ENCODE results near the gene ZNF236.

Gene ZNF236

GRCh38 chr18:76951456-76952247 lies 129.3 kb downstream of the ZNF236 start:
- Histone ChIP-seq H3K36me3 (ENCODE audit: control insufficient read depth in 1 of 2, insufficient read depth in 2 of 2, low read length in 2 of 2) (peaks cover 19 to 29% of the 10 kb centered on the region in 2 experiments), H4K12ac (ENCODE audit: low read depth, low read length) (no peak overlapping the region), H2AK5ac (ENCODE audit: low read length) (no peak overlapping the region), H3K4ac (ENCODE audit: low read depth, low read length) (no peak overlapping the region), H3K79me1 (ENCODE audit: low read length) (no peaks in the 10 kb centered on the region), H3K18ac (ENCODE audit: low read length) (no peak overlapping the region), H2BK120ac (ENCODE audit: insufficient read depth, low read length, poor library complexity) (no peak overlapping the region), H3K23ac (ENCODE audit: low read length) (no peak overlapping the region), H3K9ac (ENCODE audit: low read length) (no peak overlapping the region), H3K4me1 (ENCODE audit: control insufficient read depth in 1 of 2, insufficient read depth in 2 of 2, low read length in 2 of 2) (peaks cover 6 to 7% of the 10 kb centered on the region in 2 experiments), H2AFZ (ENCODE audit: insufficient read depth, low read length, poor library complexity) (no peak overlapping the region), H3K4me3 (ENCODE audit: low read depth, low read length) (no peak overlapping the region), H2BK12ac (ENCODE audit: low read length) (no peak overlapping the region), H3K27me3 (ENCODE audit: insufficient read depth, low read length) (no peaks in the 10 kb centered on the region), H4K91ac (ENCODE audit: low read depth, low read length) (no peak overlapping the region), H3K4me2 (ENCODE audit: low read length) (no peak overlapping the region), H3K79me2 (ENCODE audit: control insufficient read depth, insufficient read depth, low read length, poor library complexity) (no peaks in the 10 kb centered on the region), H3K27ac (ENCODE audit: low read depth, low read length) (no peak overlapping the region), H3K14ac (ENCODE audit: low read length) (no peak overlapping the region), H2BK5ac (ENCODE audit: low read depth, low read length, poor library complexity) (no peak overlapping the region), H3K9me3 (ENCODE audit: insufficient read depth, low read depth, low read length) (no peaks in the 10 kb centered on the region), H4K8ac (ENCODE audit: low read depth, low read length) (no peak overlapping the region)
- WGBS (ENCODE audit: extremely low coverage, insufficient coverage, insufficient read length): no CpG with 5 or more reads among the region's 12 CpGs
- DNase-seq: no peak

- no peak overlapping the region for H2BK120ac ChIP-seq (ENCODE audit: insufficient read depth, low read length, poor library complexity)
- H4K8ac ChIP-seq (ENCODE audit: low read depth, low read length): no peak overlapping the region
- no peak overlapping the region for H2BK12ac ChIP-seq (ENCODE audit: low read length)
- no peaks in the 10 kb centered on the region for H3K27me3 ChIP-seq (ENCODE audit: insufficient read depth, low read length)
- H3K36me3 ChIP-seq (ENCODE audit: control insufficient read depth in 1 of 2, insufficient read depth in 2 of 2, low read length in 2 of 2): peaks cover 18 to 29% of the 10 kb centered on the region in 2 experiments
- H3K4me2 ChIP-seq (ENCODE audit: low read length): no peak overlapping the region
- no peak overlapping the region for H3K27ac ChIP-seq (ENCODE audit: low read depth, low read length)
- no peak overlapping the region for H3K23ac ChIP-seq (ENCODE audit: low read length)
- no peak overlapping the region for H3K18ac ChIP-seq (ENCODE audit: low read length)
- H3K4me1 ChIP-seq (ENCODE audit: control insufficient read depth in 1 of 2, insufficient read depth in 2 of 2, low read length in 2 of 2): peaks cover 6 to 7% of the 10 kb centered on the region in 2 experiments
- DNase-seq: no peak
- H2AK5ac ChIP-seq (ENCODE audit: low read length): no peak overlapping the region
- no peak overlapping the region for H3K4me3 ChIP-seq (ENCODE audit: low read depth, low read length)
- no peak overlapping the region for H4K91ac ChIP-seq (ENCODE audit: low read depth, low read length)
- H3K9me3 ChIP-seq (ENCODE audit: insufficient read depth, low read depth, low read length): no peaks in the 10 kb centered on the region
- H3K79me1 ChIP-seq (ENCODE audit: low read length): no peaks in the 10 kb centered on the region
- no CpG with 5 or more reads among the region's 4 CpGs for WGBS (ENCODE audit: extremely low coverage, insufficient coverage, insufficient read length)
- no peak overlapping the region for H2AFZ ChIP-seq (ENCODE audit: insufficient read depth, low read length, poor library complexity)
- no peak overlapping the region for H3K4ac ChIP-seq (ENCODE audit: low read depth, low read length)
- no peak overlapping the region for H2BK5ac ChIP-seq (ENCODE audit: low read depth, low read length, poor library complexity)
- no peak overlapping the region for H3K9ac ChIP-seq (ENCODE audit: low read length)
- no peak overlapping the region for H4K12ac ChIP-seq (ENCODE audit: low read depth, low read length)
- no peaks in the 10 kb centered on the region for H3K79me2 ChIP-seq (ENCODE audit: control insufficient read depth, insufficient read depth, low read length, poor library complexity)
- H3K14ac ChIP-seq (ENCODE audit: low read length): no peak overlapping the region
Measured at GRCh38 chr18:76952747-76953146, 130.4 kb downstream of the ZNF236 start.

GRCh38 chr18:76953156-76953555 lies 130.8 kb downstream of the ZNF236 start:
- Histone ChIP-seq H4K91ac (ENCODE audit: low read depth, low read length) (no peak overlapping the region), H3K79me1 (ENCODE audit: low read length) (no peaks in the 10 kb centered on the region), H3K9ac (ENCODE audit: low read length) (no peak overlapping the region), H3K14ac (ENCODE audit: low read length) (no peak overlapping the region), H2AFZ (ENCODE audit: insufficient read depth, low read length, poor library complexity) (no peak overlapping the region), H3K27ac (ENCODE audit: low read depth, low read length) (no peak overlapping the region), H3K4ac (ENCODE audit: low read depth, low read length) (no peak overlapping the region), H3K4me1 (ENCODE audit: control insufficient read depth in 1 of 2, insufficient read depth in 2 of 2, low read length in 2 of 2) (peaks cover 6 to 7% of the 10 kb centered on the region in 2 experiments), H2BK120ac (ENCODE audit: insufficient read depth, low read length, poor library complexity) (no peak overlapping the region), H2BK12ac (ENCODE audit: low read length) (no peak overlapping the region), H3K4me3 (ENCODE audit: low read depth, low read length) (no peak overlapping the region), H4K12ac (ENCODE audit: low read depth, low read length) (no peak overlapping the region), H3K4me2 (ENCODE audit: low read length) (no peak overlapping the region), H2BK5ac (ENCODE audit: low read depth, low read length, poor library complexity) (no peak overlapping the region), H4K8ac (ENCODE audit: low read depth, low read length) (no peak overlapping the region), H3K9me3 (ENCODE audit: insufficient read depth, low read depth, low read length) (no peaks in the 10 kb centered on the region), H3K79me2 (ENCODE audit: control insufficient read depth, insufficient read depth, low read length, poor library complexity) (no peaks in the 10 kb centered on the region), H3K27me3 (ENCODE audit: insufficient read depth, low read length) (no peaks in the 10 kb centered on the region), H3K18ac (ENCODE audit: low read length) (no peak overlapping the region), H3K36me3 (ENCODE audit: control insufficient read depth in 1 of 2, insufficient read depth in 2 of 2, low read length in 2 of 2) (peaks cover 21 to 33% of the 10 kb centered on the region in 2 experiments), H3K23ac (ENCODE audit: low read length) (no peak overlapping the region), H2AK5ac (ENCODE audit: low read length) (no peak overlapping the region)
- no CpG with 5 or more reads among the region's 6 CpGs for WGBS (ENCODE audit: extremely low coverage, insufficient coverage, insufficient read length)
- peak in 1 of 2 donors; percentile 36 for DNase-seq

GRCh38 chr18:76953583-76954233 lies 131.4 kb downstream of the ZNF236 start:
- Histone ChIP-seq H3K18ac (ENCODE audit: low read length) (no peak overlapping the region), H2BK12ac (ENCODE audit: low read length) (no peak overlapping the region), H3K4ac (ENCODE audit: low read depth, low read length) (no peak overlapping the region), H3K4me1 (ENCODE audit: control insufficient read depth in 1 of 2, insufficient read depth in 2 of 2, low read length in 2 of 2) (peaks cover 6 to 7% of the 10 kb centered on the region in 2 experiments), H3K23ac (ENCODE audit: low read length) (no peak overlapping the region), H3K36me3 (ENCODE audit: control insufficient read depth in 1 of 2, insufficient read depth in 2 of 2, low read length in 2 of 2) (peaks cover 21 to 27% of the 10 kb centered on the region in 2 experiments), H3K4me3 (ENCODE audit: low read depth, low read length) (no peak overlapping the region), H3K27ac (ENCODE audit: low read depth, low read length) (no peak overlapping the region), H2AFZ (ENCODE audit: insufficient read depth, low read length, poor library complexity) (no peak overlapping the region), H4K12ac (ENCODE audit: low read depth, low read length) (no peak overlapping the region), H4K8ac (ENCODE audit: low read depth, low read length) (no peak overlapping the region), H3K79me1 (ENCODE audit: low read length) (no peaks in the 10 kb centered on the region), H3K27me3 (ENCODE audit: insufficient read depth, low read length) (no peaks in the 10 kb centered on the region), H4K91ac (ENCODE audit: low read depth, low read length) (no peak overlapping the region), H3K79me2 (ENCODE audit: control insufficient read depth, insufficient read depth, low read length, poor library complexity) (no peaks in the 10 kb centered on the region), H3K14ac (ENCODE audit: low read length) (no peak overlapping the region), H2BK120ac (ENCODE audit: insufficient read depth, low read length, poor library complexity) (no peak overlapping the region), H3K9ac (ENCODE audit: low read length) (no peak overlapping the region), H2AK5ac (ENCODE audit: low read length) (no peak overlapping the region), H3K9me3 (ENCODE audit: insufficient read depth, low read depth, low read length) (no peaks in the 10 kb centered on the region), H3K4me2 (ENCODE audit: low read length) (no peak overlapping the region), H2BK5ac (ENCODE audit: low read depth, low read length, poor library complexity) (no peak overlapping the region)
- no peak for DNase-seq
- WGBS (ENCODE audit: extremely low coverage, insufficient coverage, insufficient read length): no CpG with 5 or more reads among the region's 12 CpGs
